ENCODE measurements around the gene COX5B. TPM values are rescaled to one million over a fixed set of nuclear protein-coding genes. Genes with fewer than 3 reads are reported as not detected.

Gene COX5B
- total and polyA plus RNA-seq, 9 of the 15 experiments (the other 6 are each of a cell fraction or from before 2014, with no cell fraction given): 154 to 1,424 (median 487) TPM

DNA sequence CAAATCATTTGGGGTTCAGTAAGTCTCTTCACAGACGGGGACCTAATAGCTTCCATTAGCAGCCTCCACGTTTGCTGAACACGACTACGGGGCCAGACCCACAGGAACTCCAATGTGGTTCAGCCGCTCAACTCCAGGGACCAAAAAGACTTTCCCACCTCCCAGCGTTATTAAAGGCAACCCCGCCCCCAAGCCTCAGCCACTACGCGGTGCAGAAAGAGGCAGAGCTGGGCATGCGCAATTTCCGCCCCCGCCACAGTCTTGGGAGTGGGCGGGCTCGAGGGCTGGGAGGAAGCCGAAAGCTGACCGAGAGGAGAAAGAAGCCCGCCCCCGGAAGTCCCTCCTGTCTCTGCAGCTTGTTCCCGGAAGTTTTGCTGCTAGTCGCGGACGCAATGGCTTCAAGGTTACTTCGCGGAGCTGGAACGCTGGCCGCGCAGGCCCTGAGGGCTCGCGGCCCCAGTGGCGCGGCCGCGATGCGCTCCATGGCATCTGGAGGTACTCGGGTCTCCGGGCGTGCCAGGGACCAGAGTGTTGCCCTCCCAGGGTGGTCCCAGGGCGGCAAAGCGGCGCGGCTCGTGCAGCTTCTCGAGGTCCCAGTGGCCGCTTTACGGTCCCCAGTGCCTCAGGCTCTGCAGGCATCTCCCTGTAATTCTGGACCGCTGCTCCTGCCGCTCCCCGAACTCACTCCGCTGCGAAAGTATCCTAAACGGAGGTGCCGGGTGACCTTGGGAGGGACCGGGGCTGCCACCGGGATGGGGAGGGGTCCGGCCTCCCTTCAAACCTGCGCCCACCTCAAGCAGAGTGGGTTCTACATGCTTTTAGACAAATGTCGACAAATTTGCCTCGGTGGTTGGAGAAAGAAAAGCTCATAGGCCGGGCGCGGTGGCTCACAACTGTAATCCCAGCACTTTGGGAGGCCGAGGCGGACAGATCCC, at the start of gene COX5B (continued):
- no peak for TF ChIP-seq FOXO4 (CRISPR knock-in tag; IDR thresholded peaks at IDR 0.05)
- 0 out of 2 replicates have a peak, but pooled peaks have one; percentile 6 for TF ChIP-seq CBX5 (IDR thresholded peaks at IDR 0.05; ENCODE audit: borderline replicate concordance, low read depth)
- peak; percentile 61 for TF ChIP-seq SMAD1 (IDR thresholded peaks at IDR 0.05; ENCODE audit: low read depth, low read length, partially characterized antibody)
- peak; percentile 23; the same call in 1 of the 2 replicates for TF ChIP-seq SOX6 (IDR thresholded peaks at IDR 0.05)
- no peak for TF ChIP-seq THRA (IDR thresholded peaks at IDR 0.05)
- no peak for TF ChIP-seq AFF1 (IDR thresholded peaks at IDR 0.05; ENCODE audit: low read depth in 1 of 2, partially characterized antibody in 2 of 2)
- no peak for TF ChIP-seq ASH1L (IDR thresholded peaks at IDR 0.05; ENCODE audit: borderline replicate concordance, low read depth, partially characterized antibody)

Measured in K562 (cell line).